ENCODE results near the gene TMEM62. TPM values are rescaled to one million over a fixed set of nuclear protein-coding genes. Genes with fewer than 3 reads are reported as not detected.
"Not testable (repeated sequence)": the region's sequence is repeated elsewhere in the genome, so short reads cannot be mapped to it uniquely, and the experiment has no call there.

Gene TMEM62
- total RNA-seq, 2 experiments from 2014 or later = 24.2 to 27.4 TPM

DNA sequence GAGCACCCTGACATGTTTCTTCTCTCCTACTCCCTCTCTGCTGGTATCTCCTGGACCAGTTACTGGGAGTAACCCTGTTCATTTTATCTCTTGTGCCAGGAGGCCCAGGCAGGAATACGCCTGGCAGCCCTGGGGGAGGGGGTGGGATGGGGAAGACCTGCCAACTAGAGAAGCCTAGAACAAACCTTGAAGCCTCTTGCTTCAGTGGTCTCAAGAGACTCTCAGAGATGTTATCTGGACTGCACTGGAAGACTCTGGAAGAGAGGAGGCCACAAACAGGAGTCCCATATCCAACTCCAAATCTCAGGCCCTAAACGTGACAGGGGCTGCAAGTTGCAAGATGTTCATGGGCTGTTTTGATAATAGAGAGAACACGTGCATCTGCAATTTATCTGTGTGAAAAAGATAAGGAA is 87.6 kb downstream of the TMEM62 start, which contains the start of gene EPB42:
EPB42 (minus strand) TSS at position 28 of the 413 bp plus-strand sequence. CDS start 193 bp downstream, outside the sequence.
- no peak within 1 kb of the TSS for H3K4me2 ChIP-seq (ENCODE audit: low read length)
- no peak for DNase-seq (ENCODE audit: low spot score)
- no peaks in the 10 kb centered on the region for H3K79me2 ChIP-seq (ENCODE audit: insufficient read depth, low read depth, low read length)
- TF ChIP-seq EZH2phosphoT487 (IDR thresholded peaks at IDR 0.05; ENCODE audit: borderline replicate concordance, low read depth, low read length) = no peak
- TF ChIP-seq, protein P1, sequence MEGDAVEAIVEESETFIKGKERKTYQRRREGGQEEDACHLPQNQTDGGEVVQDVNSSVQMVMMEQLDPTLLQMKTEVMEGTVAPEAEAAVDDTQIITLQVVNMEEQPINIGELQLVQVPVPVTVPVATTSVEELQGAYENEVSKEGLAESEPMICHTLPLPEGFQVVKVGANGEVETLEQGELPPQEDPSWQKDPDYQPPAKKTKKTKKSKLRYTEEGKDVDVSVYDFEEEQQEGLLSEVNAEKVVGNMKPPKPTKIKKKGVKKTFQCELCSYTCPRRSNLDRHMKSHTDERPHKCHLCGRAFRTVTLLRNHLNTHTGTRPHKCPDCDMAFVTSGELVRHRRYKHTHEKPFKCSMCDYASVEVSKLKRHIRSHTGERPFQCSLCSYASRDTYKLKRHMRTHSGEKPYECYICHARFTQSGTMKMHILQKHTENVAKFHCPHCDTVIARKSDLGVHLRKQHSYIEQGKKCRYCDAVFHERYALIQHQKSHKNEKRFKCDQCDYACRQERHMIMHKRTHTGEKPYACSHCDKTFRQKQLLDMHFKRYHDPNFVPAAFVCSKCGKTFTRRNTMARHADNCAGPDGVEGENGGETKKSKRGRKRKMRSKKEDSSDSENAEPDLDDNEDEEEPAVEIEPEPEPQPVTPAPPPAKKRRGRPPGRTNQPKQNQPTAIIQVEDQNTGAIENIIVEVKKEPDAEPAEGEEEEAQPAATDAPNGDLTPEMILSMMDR (conservative IDR thresholded peaks at IDR 0.05; ENCODE audit: low read length) = no peak
- no peaks in the 10 kb centered on the region for H4K20me1 ChIP-seq (ENCODE audit: insufficient read depth, low read length)
- BruUV-seq (replicated peaks) = no TSS peak
- intact Hi-C loops (cut with micrococcal nuclease; ENCODE audit: unreplicated experiment) = no loop called here
- H3K9me3 ChIP-seq (ENCODE audit: low read length) = no peaks in the 10 kb centered on the region
- H3K27ac ChIP-seq (ENCODE audit: low read depth, low read length, poor library complexity, severe bottlenecking) = no peak within 1 kb of the TSS
- H3K9me2 ChIP-seq (ENCODE audit: insufficient read depth, low read length) = no peaks in the 10 kb centered on the region
- H3K4me3 ChIP-seq (ENCODE audit: low read depth, low read length, poor library complexity, severe bottlenecking) = no peak within 1 kb of the TSS
- CTCF ChIA-PET (ENCODE audit: unreplicated experiment) = no interaction called here
- no peaks in the 10 kb centered on the region for H3K4me1 ChIP-seq (ENCODE audit: insufficient read depth, low read length, poor library complexity, severe bottlenecking)
- POLR2A ChIA-PET = no interaction called here
- H3K36me3 ChIP-seq (ENCODE audit: insufficient read depth, low read length) = no peaks in the 10 kb centered on the region
- no peak within 1 kb of the TSS for H2AFZ ChIP-seq (ENCODE audit: low read length)

DNA sequence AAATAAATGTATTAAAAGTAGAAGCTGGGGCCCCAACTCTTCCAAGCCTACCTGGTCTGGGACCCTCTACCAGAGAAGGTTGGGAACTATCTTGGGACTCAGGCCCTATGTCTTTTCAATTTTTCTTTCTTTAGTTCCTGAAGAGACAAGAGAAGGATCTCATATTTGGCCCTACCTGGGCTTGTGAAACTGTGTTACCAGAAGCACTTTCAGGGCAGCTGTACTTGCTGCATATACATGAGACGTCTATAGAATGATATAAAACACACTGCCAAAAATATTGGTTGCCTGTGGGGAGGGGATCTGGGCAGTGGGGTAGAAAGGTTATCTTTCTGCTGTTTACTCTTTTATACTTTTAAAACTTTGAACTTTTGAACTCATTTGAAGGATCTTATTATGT is 88.0 kb downstream of the TMEM62 start:
- BruUV-seq (replicated peaks) = no TSS peak
- Histone ChIP-seq H3K4me1 (ENCODE audit: insufficient read depth, low read length, poor library complexity, severe bottlenecking) (no peaks in the 10 kb centered on the region), H3K27ac (ENCODE audit: low read depth, low read length, poor library complexity, severe bottlenecking) (no peak overlapping the region), H2AFZ (ENCODE audit: low read length) (no peak overlapping the region), H3K4me3 (ENCODE audit: low read depth, low read length, poor library complexity, severe bottlenecking) (no peak overlapping the region), H3K9me3 (ENCODE audit: low read length) (no peaks in the 10 kb centered on the region), H3K36me3 (ENCODE audit: insufficient read depth, low read length) (no peaks in the 10 kb centered on the region), H4K20me1 (ENCODE audit: insufficient read depth, low read length) (no peaks in the 10 kb centered on the region), H3K79me2 (ENCODE audit: insufficient read depth, low read depth, low read length) (no peaks in the 10 kb centered on the region), H3K9me2 (ENCODE audit: insufficient read depth, low read length) (no peaks in the 10 kb centered on the region), H3K4me2 (ENCODE audit: low read length) (no peak overlapping the region)
- intact Hi-C loops (cut with micrococcal nuclease; ENCODE audit: unreplicated experiment) = no loop called here
- DNase-seq (ENCODE audit: low spot score) = no peak
- TF ChIP-seq, protein P1 (conservative IDR thresholded peaks at IDR 0.05; ENCODE audit: low read length) = no peak
- no peak for TF ChIP-seq EZH2phosphoT487 (IDR thresholded peaks at IDR 0.05; ENCODE audit: borderline replicate concordance, low read depth, low read length)
- POLR2A ChIA-PET = no interaction called here
- CTCF ChIA-PET (ENCODE audit: unreplicated experiment) = no interaction called here

DNA sequence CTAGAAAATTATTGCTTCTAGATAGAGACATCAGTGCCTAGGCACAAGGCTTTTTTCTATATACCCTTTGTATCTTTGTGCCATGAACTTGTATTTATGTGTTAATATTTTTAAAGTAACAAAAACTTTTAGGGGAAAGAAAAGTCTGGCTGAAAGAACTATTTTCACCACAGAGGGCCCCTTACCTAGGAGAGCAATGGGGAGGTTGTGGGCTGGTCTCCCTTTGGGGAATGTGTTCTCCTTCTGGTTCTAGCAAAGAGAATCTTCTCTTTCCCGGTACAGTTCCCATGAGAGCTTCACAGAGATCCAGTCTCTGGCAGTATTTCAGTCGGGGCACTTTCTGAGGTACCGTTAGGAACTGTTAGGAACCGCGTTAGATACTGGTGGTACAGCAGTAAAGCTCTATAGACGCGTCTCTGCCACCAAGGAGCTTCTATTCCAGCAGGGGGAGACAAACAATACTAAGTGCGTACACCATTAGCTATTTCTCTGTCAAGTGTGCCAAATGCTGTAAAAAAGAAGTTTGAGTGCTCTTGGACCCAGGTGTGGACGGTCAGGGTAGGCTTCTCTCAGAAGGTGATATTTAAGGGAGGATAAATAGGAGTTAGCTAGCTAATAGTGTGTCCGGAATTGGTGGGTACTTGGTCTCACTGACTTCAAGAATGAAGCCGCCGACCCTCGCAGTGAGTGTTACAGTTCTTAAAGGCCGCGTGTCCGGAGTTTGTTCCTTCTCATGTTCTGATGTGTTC is 92.0 kb downstream of the TMEM62 start:
- no peak overlapping the region for H2AFZ ChIP-seq (ENCODE audit: low read length)
- CTCF ChIA-PET (ENCODE audit: unreplicated experiment) = interaction anchor here (1.1 to 2.1 kb wide), 6 partner anchors 12 to 62 kb away, joined by 3 to 14 read pairs (median 3); no protein-coding TSS in a partner anchor
- BruUV-seq (replicated peaks) = no TSS peak

DNA sequence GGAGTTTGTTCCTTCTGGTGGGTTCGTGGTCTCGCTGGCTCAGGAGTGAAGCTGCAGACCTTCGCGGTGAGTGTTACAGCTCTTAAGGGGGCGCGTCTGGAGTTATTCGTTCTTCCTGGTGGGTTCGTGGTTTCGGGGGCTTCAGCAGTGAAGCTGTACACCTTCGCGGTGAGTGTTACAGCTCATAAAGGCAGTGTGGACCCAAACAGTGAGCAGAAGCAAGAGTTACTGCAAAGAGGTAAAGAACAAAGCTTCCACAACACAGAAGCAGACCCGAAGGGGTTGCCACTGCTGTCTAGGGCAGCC is 92.5 kb downstream of the TMEM62 start:
- H2AFZ ChIP-seq (ENCODE audit: low read length); H3K36me3 ChIP-seq (ENCODE audit: insufficient read depth, low read length); H3K9me3 ChIP-seq (ENCODE audit: low read length); H3K4me1 ChIP-seq (ENCODE audit: insufficient read depth, low read length, poor library complexity, severe bottlenecking); H3K4me3 ChIP-seq (ENCODE audit: low read depth, low read length, poor library complexity, severe bottlenecking); H3K4me2 ChIP-seq (ENCODE audit: low read length); H3K79me2 ChIP-seq (ENCODE audit: insufficient read depth, low read depth, low read length); H3K27ac ChIP-seq (ENCODE audit: low read depth, low read length, poor library complexity, severe bottlenecking); H3K9me2 ChIP-seq (ENCODE audit: insufficient read depth, low read length); H4K20me1 ChIP-seq (ENCODE audit: insufficient read depth, low read length); DNase-seq (ENCODE audit: low spot score); BruUV-seq (replicated peaks): not testable (repeated sequence)
- ChIA-PET CTCF (ENCODE audit: unreplicated experiment) (interaction anchor here (1.1 to 2.1 kb wide), 6 partner anchors 13 to 62 kb away, joined by 3 to 14 read pairs (median 3); no protein-coding TSS in a partner anchor), POLR2A (interaction anchor here (0.9 kb wide), 1 partner anchor 22 kb away, joined by 5 read pairs; no protein-coding TSS in a partner anchor)
- intact Hi-C loops (cut with micrococcal nuclease; ENCODE audit: unreplicated experiment) = loop anchor here (1.0 kb wide), 1 partner anchor 59 kb away; no protein-coding TSS in a partner anchor

More for the DNA sequence above, 92.0 kb downstream of the TMEM62 start:
- Histone ChIP-seq H3K36me3 (ENCODE audit: insufficient read depth, low read length) (no peaks in the 10 kb centered on the region), H3K4me2 (ENCODE audit: low read length) (no peak overlapping the region), H3K4me1 (ENCODE audit: insufficient read depth, low read length, poor library complexity, severe bottlenecking) (no peaks in the 10 kb centered on the region), H3K27ac (ENCODE audit: low read depth, low read length, poor library complexity, severe bottlenecking) (no peak overlapping the region), H3K9me3 (ENCODE audit: low read length) (no peaks in the 10 kb centered on the region), H3K9me2 (ENCODE audit: insufficient read depth, low read length) (no peaks in the 10 kb centered on the region), H3K79me2 (ENCODE audit: insufficient read depth, low read depth, low read length) (no peaks in the 10 kb centered on the region), H4K20me1 (ENCODE audit: insufficient read depth, low read length) (no peaks in the 10 kb centered on the region), H3K4me3 (ENCODE audit: low read depth, low read length, poor library complexity, severe bottlenecking) (no peak overlapping the region)
- POLR2A ChIA-PET = interaction anchor here (0.6 to 0.9 kb wide), 2 partner anchors 15 to 21 kb away, joined by 5 read pairs; no protein-coding TSS in a partner anchor
- intact Hi-C loops (cut with micrococcal nuclease; ENCODE audit: unreplicated experiment) = loop anchor here (1.0 kb wide), 1 partner anchor 60 kb away; no protein-coding TSS in a partner anchor
- TF ChIP-seq, protein P1 (conservative IDR thresholded peaks at IDR 0.05; ENCODE audit: low read length) = peak; percentile 83
- no peak for TF ChIP-seq EZH2phosphoT487 (IDR thresholded peaks at IDR 0.05; ENCODE audit: borderline replicate concordance, low read depth, low read length)
- peak; percentile 60 for DNase-seq (ENCODE audit: low spot score)
